Activated CD8-positive, alpha-beta T cell treated with anti-CD3 and anti-CD28 coated beads, Interleukin-2, amount 10 ng/mL, durations not matched to agents 7 days and 5 days (primary cell): ENCODE measurements around the gene CD151. TPM values are rescaled to one million over a fixed set of nuclear protein-coding genes. Genes with fewer than 3 reads are reported as not detected.
A peak's percentile ranks its signal among the peaks of the same experiment; 100 is the strongest.

Source experiments
- ATAC-seq: fragments of 150-1000 bp; cut with Tn5 transposase; one replicate; pipeline ENCODE4 v1.10.0; 2021; ENCODE audit warnings: moderate library complexity
- CTCF ChIA-PET: fragments of 350-600 bp; sonication (Branson Sonifier 250); formaldehyde crosslinking; loops from one replicate; lab custom pipeline; 2021; ENCODE audit warnings: antibody characterized with exemption; lab: Charles Lee
- POLR2A ChIA-PET: fragments of 350-600 bp; sonication (Branson Sonifier 250); formaldehyde crosslinking; loops from one replicate; lab custom pipeline; 2021; ENCODE audit warnings: antibody characterized with exemption; lab: Charles Lee
- DNase-seq: peaks from one replicate; pipeline ENCODE4 v3.0.0-alpha.2; 2020
- H3K27ac Mint-ChIP-seq: one replicate; pipeline ENCODE4 v1.8.0; 2021; ENCODE audit warnings: mild to moderate bottlenecking, mixed read lengths
- H3K27me3 Mint-ChIP-seq: one replicate; pipeline ENCODE4 v1.8.0; 2021; ENCODE audit warnings: low read depth, mixed read lengths
- H3K36me3 Mint-ChIP-seq: one replicate; pipeline ENCODE4 v1.8.0; 2021; ENCODE audit warnings: low read depth, mixed read lengths
- H3K4me1 Mint-ChIP-seq: one replicate; pipeline ENCODE4 v1.8.0; 2021; ENCODE audit warnings: low read depth, mixed read lengths
- H3K4me3 Mint-ChIP-seq: one replicate; pipeline ENCODE4 v1.8.0; 2021; ENCODE audit warnings: mild to moderate bottlenecking, mixed read lengths
- H3K9me3 Mint-ChIP-seq: one replicate; pipeline ENCODE4 v1.8.0; 2022; ENCODE audit warnings: mixed read lengths; ENCODE audit not compliant: insufficient read depth
- total RNA-seq, 2 experiments: library from RNA; stranded (reverse); gene quantifications; one replicate each; pipeline ENCODE4 v1.2.3, GENCODE V29; 2021

CD151 gene
- total RNA-seq, 2 experiments from 2014 or later: 27.0 to 29.7 TPM

DNA sequence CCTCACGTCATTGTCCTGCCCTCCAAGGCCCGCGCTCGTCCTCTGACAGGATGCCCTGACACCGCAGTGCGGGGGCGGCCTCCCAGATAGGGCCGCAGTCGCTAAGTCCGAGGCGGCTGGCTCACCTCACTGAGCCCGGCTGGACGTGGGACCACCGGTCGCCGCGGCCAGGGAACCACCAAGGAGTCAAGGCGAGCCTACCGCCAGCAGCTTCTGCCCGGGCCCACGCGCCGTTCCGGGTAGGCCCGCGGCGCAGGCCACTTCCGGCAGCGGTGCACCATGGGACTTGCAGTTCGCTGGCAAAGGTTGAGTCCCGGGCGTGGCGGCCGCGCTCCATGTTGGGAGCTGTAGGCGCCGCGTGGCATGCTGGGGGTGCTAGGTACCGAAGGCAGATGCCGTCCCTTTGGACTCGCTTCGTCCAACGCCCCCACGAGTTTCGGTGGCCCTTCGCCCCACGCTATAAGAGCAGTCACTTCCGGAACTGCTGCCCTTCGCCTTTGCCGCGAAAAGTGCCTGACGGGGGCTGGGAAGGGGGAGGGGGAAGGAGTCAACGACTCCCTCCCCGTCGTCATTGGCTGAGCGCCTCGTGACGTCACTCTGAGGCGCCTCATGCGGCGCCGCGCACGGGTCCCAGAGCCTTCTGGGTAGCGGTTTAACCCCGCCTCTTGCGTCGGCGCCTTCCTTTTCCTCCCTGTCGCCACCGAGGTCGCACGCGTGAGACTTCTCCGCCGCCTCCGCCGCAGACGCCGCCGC lies 23.3 kb upstream of the CD151 start, which contains the start of gene RPLP2:
Gene RPLP2 (plus strand): TSS at position 681 of the 753 bp plus-strand sequence. CDS start 268 bp downstream, outside the sequence.
- Mint-ChIP-seq H3K27ac (peak within 1 kb of the TSS; percentile 97), H3K9me3 (no peaks in the 10 kb centered on the region), H3K36me3 (peaks cover 39% of the 10 kb centered on the region), H3K4me3 (peak within 1 kb of the TSS; percentile 93), H3K4me1 (peaks cover 45% of the 10 kb centered on the region), H3K27me3 (no peaks in the 10 kb centered on the region)
- ChIA-PET POLR2A (interaction anchor here (0.6 to 2.3 kb wide), 9 partner anchors 10 to 83 kb away, joined by 3 to 27 read pairs (median 6); partner anchors contain the start of genes PNPLA2 and TSPAN4), CTCF (interaction anchor here (0.5 to 1.9 kb wide), 5 partner anchors 10 to 231 kb away, joined by 3 to 5 read pairs (median 3); partner anchors contain the start of genes CD151 and TSPAN4)
- DNase-seq (peak; percentile 98), ATAC-seq (peak; percentile 85)

DNA sequence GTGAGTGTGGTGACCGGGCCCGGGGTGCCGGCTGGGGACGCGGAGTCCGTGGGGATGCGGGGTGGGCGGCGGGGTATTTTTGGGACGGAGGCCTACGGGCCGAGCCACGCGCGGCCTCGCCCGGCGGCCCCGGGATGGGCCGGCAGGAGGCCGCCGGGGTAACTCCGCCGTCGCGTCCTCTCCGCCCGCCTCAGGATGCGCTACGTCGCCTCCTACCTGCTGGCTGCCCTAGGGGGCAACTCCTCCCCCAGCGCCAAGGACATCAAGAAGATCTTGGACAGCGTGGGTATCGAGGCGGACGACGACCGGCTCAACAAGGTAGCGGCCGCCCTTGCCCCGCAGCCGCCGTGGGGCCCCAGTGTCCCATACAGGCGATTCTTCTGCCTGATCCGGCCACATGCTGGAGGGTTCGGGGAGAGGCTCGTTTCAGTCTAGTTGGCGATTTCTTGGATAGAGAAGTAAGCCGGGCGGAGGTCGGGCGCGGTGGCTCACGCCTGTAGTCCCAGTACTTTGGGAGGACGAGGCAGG lies 22.6 kb upstream of the CD151 start:
- POLR2A ChIA-PET: interaction anchor here (0.7 to 2.3 kb wide), 8 partner anchors 10 to 84 kb away, joined by 3 to 27 read pairs (median 6); partner anchors contain the start of genes PNPLA2 and TSPAN4
- Mint-ChIP-seq H3K36me3 (peaks cover 39% of the 10 kb centered on the region), H3K27me3 (no peaks in the 10 kb centered on the region), H3K27ac (peak overlapping the region; percentile 97), H3K4me3 (peak overlapping the region; percentile 93), H3K4me1 (peaks cover 45% of the 10 kb centered on the region), H3K9me3 (no peaks in the 10 kb centered on the region)
- peak; percentile 8 for ATAC-seq
- CTCF ChIA-PET: interaction anchor here (1.0 to 1.5 kb wide), 2 partner anchors 10 to 22 kb away, joined by 3 read pairs; partner anchors contain the start of gene CD151
- DNase-seq: no peak

DNA sequence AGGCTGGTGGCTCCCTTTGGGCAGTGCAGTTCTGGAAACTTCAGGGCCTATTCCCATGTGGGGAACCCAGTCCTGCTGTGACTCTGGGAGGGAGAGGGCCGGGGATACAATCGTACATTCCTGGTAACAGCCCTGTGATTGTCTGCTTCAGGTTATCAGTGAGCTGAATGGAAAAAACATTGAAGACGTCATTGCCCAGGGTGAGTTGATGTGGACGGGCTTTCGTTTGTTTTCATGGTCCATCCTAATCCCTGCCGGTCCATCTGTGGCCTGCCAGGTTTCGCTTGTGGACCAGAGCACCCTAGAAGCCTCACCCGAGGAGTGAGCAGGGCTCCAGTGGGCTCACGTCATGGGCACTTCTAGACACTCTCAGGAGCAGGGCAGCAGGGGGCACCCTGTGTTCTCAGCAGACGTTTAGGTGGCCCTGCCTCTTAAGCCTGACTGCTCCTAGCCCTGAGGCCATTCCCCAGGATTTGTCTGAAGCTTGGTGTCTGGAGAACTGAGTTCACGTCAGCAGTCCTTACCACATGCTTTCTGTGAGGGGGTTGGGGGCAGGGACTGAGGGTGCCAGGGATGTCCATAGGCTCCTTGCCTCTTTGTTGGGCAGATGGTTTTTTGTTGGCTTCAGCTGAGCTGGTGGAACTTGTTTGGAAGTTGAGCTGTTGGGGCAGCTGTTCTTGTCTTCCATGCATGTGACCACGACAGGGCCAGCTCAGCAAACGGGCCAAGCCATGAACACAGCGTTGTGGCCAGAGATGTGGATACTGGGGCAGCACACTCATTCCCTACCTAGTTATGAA lies 21.1 kb upstream of the CD151 start:
- H3K27ac Mint-ChIP-seq: peak overlapping the region; percentile 89
- no peaks in the 10 kb centered on the region for H3K9me3 Mint-ChIP-seq
- no peak for ATAC-seq
- H3K27me3 Mint-ChIP-seq: no peaks in the 10 kb centered on the region
- POLR2A ChIA-PET: no interaction called here
- CTCF ChIA-PET: interaction anchor here (1.8 kb wide), 1 partner anchor 8 kb away, joined by 6 read pairs; no protein-coding TSS in a partner anchor
- peak overlapping the region; percentile 93 for H3K4me3 Mint-ChIP-seq
- DNase-seq: no peak
- peaks cover 39% of the 10 kb centered on the region for H3K36me3 Mint-ChIP-seq
- peaks cover 42% of the 10 kb centered on the region for H3K4me1 Mint-ChIP-seq

DNA sequence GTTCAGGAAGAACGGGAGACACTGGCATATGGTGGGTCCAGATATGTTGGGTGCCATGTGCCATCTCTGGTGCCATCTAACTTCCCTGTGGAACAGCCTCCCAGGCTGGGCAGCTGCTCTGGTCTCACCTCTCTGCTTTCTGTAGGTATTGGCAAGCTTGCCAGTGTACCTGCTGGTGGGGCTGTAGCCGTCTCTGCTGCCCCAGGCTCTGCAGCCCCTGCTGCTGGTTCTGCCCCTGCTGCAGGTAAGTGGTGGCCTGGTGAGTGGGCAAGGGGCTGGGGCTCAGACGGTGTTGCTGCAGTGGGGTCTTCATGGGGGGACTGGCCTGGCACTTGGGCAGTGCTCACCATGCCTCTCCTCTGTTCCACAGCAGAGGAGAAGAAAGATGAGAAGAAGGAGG lies 20.4 kb upstream of the CD151 start:
- ChIA-PET POLR2A (interaction anchor here (1.4 kb wide), 1 partner anchor 18 kb away, joined by 3 read pairs; no protein-coding TSS in a partner anchor), CTCF (interaction anchor here (1.8 kb wide), 1 partner anchor 7 kb away, joined by 6 read pairs; no protein-coding TSS in a partner anchor)
- peaks cover 42% of the 10 kb centered on the region for H3K4me1 Mint-ChIP-seq
- H3K27ac Mint-ChIP-seq: peak overlapping the region; percentile 52
- H3K36me3 Mint-ChIP-seq: peaks cover 39% of the 10 kb centered on the region
- H3K9me3 Mint-ChIP-seq: no peaks in the 10 kb centered on the region
- no peaks in the 10 kb centered on the region for H3K27me3 Mint-ChIP-seq
- peak overlapping the region; percentile 28 for H3K4me3 Mint-ChIP-seq
- no peak for DNase-seq
- no peak for ATAC-seq

DNA sequence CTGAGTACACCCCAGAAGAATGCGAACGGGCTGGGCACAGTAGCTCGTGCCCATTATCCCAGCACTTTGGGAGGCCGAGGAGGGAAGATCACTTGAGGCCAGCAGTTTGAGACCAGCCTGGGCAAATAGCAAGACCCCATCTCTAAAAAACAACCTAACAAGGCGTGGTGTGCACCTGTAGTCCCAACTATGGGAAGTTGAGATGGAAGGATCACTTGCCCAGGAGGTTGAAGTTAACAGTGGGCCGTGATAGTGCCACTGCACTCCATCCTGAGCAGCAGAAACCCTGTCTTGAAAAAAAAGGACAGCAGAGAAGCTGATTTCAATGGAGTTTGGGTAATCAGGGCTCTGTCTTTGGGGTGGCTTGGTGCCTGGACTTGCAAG lies 19.7 kb upstream of the CD151 start:
- peaks cover 36% of the 10 kb centered on the region for H3K4me1 Mint-ChIP-seq
- H3K4me3 Mint-ChIP-seq: no peak overlapping the region
- no peaks in the 10 kb centered on the region for H3K27me3 Mint-ChIP-seq
- POLR2A ChIA-PET: interaction anchor here (1.4 kb wide), 1 partner anchor 17 kb away, joined by 3 read pairs; no protein-coding TSS in a partner anchor
- DNase-seq: no peak
- H3K9me3 Mint-ChIP-seq: no peaks in the 10 kb centered on the region
- peaks cover 36% of the 10 kb centered on the region for H3K36me3 Mint-ChIP-seq
- ATAC-seq: no peak
- CTCF ChIA-PET: no interaction called here
- no peak overlapping the region for H3K27ac Mint-ChIP-seq

DNA sequence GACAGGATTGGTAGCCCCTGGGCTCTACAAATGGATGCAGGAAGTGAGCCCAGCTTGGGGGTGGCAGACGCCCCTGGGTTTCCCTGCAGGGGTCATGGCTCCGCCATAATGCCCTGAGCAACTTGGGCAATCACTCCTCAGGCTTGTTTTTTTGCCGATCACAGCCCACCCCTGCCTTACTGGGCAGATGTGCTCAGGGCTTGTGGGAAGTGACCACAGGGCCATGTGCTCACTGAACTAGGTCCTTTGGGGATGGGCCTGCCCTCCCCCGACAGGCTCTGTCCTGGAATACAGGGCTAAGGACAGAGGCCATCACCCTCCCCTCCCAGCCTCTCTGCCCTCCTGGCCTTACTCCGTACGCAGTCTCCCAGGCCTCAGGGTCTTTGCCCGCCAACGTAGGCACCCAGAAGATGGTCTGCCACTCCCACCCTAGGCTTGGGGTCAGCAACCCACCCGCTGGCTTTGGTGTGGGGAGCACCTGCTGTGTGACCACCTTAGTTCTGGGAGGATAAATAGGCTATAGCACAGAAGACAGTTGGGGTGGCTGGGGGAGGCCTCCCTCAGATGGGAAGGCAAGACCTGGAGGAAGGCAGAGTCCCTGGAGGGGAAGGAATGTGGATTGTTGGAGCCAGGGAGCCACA lies 19.2 kb upstream of the CD151 start:
- H3K4me3 Mint-ChIP-seq: no peak overlapping the region
- no peaks in the 10 kb centered on the region for H3K27me3 Mint-ChIP-seq
- H3K27ac Mint-ChIP-seq: peak overlapping the region; percentile 55
- ATAC-seq: no peak
- H3K4me1 Mint-ChIP-seq: peaks cover 35% of the 10 kb centered on the region
- CTCF ChIA-PET: no interaction called here
- no peaks in the 10 kb centered on the region for H3K9me3 Mint-ChIP-seq
- DNase-seq: no peak
- H3K36me3 Mint-ChIP-seq: peaks cover 36% of the 10 kb centered on the region
- POLR2A ChIA-PET: interaction anchor here (1.4 kb wide), 1 partner anchor 16 kb away, joined by 3 read pairs; no protein-coding TSS in a partner anchor

DNA sequence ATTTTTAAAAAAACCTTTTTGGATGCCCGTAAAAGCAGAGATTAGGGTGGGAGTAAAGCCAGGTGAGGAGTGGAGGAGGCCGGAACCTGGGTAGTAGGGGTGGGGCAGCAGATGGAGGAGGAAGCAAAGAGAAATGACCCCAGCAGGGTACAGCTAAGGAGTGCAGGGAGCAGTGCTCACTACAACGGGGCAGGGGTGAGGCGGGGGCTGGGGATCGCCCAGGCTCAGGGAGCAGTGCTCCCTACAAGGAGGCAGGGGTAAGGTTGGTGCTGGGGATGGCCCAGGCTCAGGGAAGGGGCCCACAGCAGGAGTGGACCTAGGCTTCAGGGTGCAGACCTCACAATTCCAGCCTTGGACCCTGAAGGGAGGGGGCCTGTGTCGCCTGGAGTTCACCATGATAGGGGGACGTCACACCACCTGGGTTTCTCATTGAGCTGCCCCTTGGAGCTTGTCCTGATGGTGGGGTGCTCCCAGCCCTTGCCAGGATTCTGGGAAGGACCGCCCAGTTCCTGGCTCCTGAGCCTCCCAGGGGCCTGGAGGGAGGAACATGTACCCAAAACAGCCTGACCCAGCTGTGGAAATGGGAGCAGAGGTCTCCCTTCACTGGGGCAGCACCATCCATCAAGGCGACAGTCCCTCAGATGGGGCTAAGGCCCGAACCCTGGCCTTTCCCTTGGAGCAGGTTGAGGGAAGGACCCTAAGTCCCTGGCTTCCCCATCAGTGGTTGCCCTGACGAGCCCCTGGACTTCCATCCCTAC lies 16.9 kb upstream of the CD151 start:
- POLR2A ChIA-PET: interaction anchor here (1.2 kb wide), 1 partner anchor 121 kb away, joined by 4 read pairs; the partner anchor contains the start of genes DEAF1 and TMEM80
- DNase-seq (no peak), ATAC-seq (no peak)
- no peaks in the 10 kb centered on the region for H3K27me3 Mint-ChIP-seq
- CTCF ChIA-PET: interaction anchor here (0.9 kb wide), 1 partner anchor 17 kb away, joined by 3 read pairs; the partner anchor contains the start of gene CD151
- peaks cover 26% of the 10 kb centered on the region for H3K36me3 Mint-ChIP-seq
- no peaks in the 10 kb centered on the region for H3K9me3 Mint-ChIP-seq
- no peak overlapping the region for H3K27ac Mint-ChIP-seq
- H3K4me3 Mint-ChIP-seq: no peak overlapping the region
- H3K4me1 Mint-ChIP-seq: peaks cover 29% of the 10 kb centered on the region

DNA sequence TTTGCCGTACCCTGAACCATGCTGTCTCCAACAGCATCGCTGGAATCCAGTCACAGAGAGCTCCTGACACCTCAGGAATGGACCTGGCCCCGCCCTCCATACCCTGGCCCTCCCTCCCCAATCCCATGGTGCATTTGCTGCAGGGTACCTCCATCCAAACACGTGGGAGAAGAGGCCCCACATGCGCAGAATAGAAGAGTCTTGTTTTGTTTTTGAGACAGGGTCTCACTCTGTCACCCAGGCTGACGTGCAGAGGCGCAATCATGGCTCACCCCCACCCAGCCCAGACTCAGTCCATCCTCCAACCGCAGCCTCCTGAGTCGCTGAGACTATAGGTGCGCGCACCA lies 16.3 kb upstream of the CD151 start:
- ATAC-seq (no peak), DNase-seq (no peak)
- H3K27ac Mint-ChIP-seq: no peak overlapping the region
- peaks cover 21% of the 10 kb centered on the region for H3K36me3 Mint-ChIP-seq
- no peak overlapping the region for H3K4me3 Mint-ChIP-seq
- peaks cover 28% of the 10 kb centered on the region for H3K4me1 Mint-ChIP-seq
- ChIA-PET CTCF (interaction anchor here (0.9 kb wide), 1 partner anchor 16 kb away, joined by 3 read pairs; the partner anchor contains the start of gene CD151), POLR2A (interaction anchor here (1.2 kb wide), 1 partner anchor 121 kb away, joined by 4 read pairs; the partner anchor contains the start of genes DEAF1 and TMEM80)
- no peaks in the 10 kb centered on the region for H3K27me3 Mint-ChIP-seq
- no peaks in the 10 kb centered on the region for H3K9me3 Mint-ChIP-seq

DNA sequence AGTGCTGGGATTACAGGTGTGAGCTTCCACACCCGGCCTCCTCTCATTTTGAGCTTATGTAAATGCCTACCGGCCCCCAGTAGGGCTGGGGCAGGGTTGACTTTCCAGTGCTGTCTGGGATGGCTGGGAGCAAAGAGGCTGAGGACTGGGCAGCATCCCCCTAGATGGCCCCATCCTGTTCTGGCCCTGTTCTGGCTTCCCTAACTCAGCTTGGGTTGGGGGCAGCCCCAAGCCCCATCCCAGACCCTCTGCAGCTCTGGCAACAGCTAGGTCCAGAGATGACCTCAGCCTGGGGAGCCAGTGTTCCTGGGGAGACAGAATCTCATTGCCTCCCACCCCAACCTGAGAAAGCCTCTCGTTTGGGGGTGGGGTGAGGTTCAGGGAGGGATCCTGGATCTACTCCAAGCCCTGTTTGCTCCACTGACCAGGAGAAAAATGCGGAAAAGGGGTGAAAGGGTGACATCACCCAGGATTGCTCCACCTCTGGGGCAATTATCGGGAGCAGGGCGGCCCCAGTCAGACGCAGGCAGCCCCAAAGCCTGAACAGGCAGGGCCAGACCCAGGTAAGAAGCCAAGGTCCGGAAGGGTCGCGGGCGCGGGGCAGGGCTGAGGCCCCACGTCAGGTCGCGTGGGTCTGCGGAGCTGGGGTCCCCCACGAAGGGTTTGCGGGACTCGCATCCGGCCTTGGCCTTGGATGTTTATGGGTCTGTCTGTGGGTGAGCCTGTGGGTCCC lies 14.2 kb upstream of the CD151 start, which contains the start of gene PNPLA2:
Gene PNPLA2 (plus strand): TSS at position 519 of the 733 bp plus-strand sequence. CDS start 805 bp downstream, outside the sequence.
- H3K36me3 Mint-ChIP-seq: peaks cover 6% of the 10 kb centered on the region
- DNase-seq: no peak
- ChIA-PET POLR2A (interaction anchor here (0.9 to 2.9 kb wide), 6 partner anchors 10 to 611 kb away, joined by 3 to 31 read pairs (median 9); partner anchors contain the start of genes BET1L, CD151, CRACR2B and PIDD1), CTCF (interaction anchor here (1.0 to 1.6 kb wide), 2 partner anchors 14 kb away, joined by 4 to 9 read pairs; partner anchors contain the start of genes CD151 and PIDD1)
- H3K27ac Mint-ChIP-seq: peak within 1 kb of the TSS; percentile 77
- H3K4me3 Mint-ChIP-seq: peak within 1 kb of the TSS; percentile 80
- H3K4me1 Mint-ChIP-seq: peaks cover 17% of the 10 kb centered on the region
- H3K9me3 Mint-ChIP-seq: no peaks in the 10 kb centered on the region
- H3K27me3 Mint-ChIP-seq: no peaks in the 10 kb centered on the region
- ATAC-seq: no peak
